Stimulated activated naive CD8-positive, alpha-beta T cell treated with anti-CD3 and anti-CD28 coated beads, Interleukin-15, Interleukin-2, amounts not matched to agents 100 ng/mL and 50 ng/mL, for 24 hours (primary cell): ENCODE measurements around the gene PDCD1.
"Not testable (repeated sequence)": the region's sequence is repeated elsewhere in the genome, so short reads cannot be mapped to it uniquely, and the experiment has no call there.

Experiments used
- H3K27ac Mint-ChIP-seq: one replicate; pipeline ENCODE4 v1.8.0; 2021; ENCODE audit warnings: mild to moderate bottlenecking, mixed read lengths
- H3K27me3 Mint-ChIP-seq: one replicate; pipeline ENCODE4 v1.8.0; 2021; ENCODE audit warnings: mixed read lengths
- H3K36me3 Mint-ChIP-seq: one replicate; pipeline ENCODE4 v1.8.0; 2021; ENCODE audit warnings: low read depth, mixed read lengths
- H3K4me1 Mint-ChIP-seq: one replicate; pipeline ENCODE4 v1.8.0; 2021; ENCODE audit warnings: low read depth, mixed read lengths
- H3K4me3 Mint-ChIP-seq: one replicate; pipeline ENCODE4 v1.8.0; 2021; ENCODE audit warnings: mild to moderate bottlenecking, mixed read lengths
- H3K9me3 Mint-ChIP-seq: one replicate; pipeline ENCODE4 v1.8.0; 2021; ENCODE audit warnings: mixed read lengths

PDCD1 gene

GRCh38 chr2:241858206-241859016 is at the start of gene PDCD1:
TSS of gene PDCD1 (minus strand) at chr2:241858894. CDS start at chr2:241858838, 56 bp downstream.
- peak within 1 kb of the TSS; percentile 98 for H3K27ac Mint-ChIP-seq
- H3K9me3 Mint-ChIP-seq, result no peaks in the 10 kb centered on the region
- H3K36me3 Mint-ChIP-seq, result peaks cover 14% of the 10 kb centered on the region
- peak within 1 kb of the TSS; percentile 88 for H3K4me3 Mint-ChIP-seq
- H3K27me3 Mint-ChIP-seq, result peaks cover 4% of the 10 kb centered on the region
- peaks cover 57% of the 10 kb centered on the region for H3K4me1 Mint-ChIP-seq

GRCh38 chr2:241907831-241908230 is 49.1 kb upstream of the PDCD1 start:
- H3K36me3 Mint-ChIP-seq, result peaks cover 23% of the 10 kb centered on the region
- not testable (repeated sequence) for H3K27ac Mint-ChIP-seq, H3K27me3 Mint-ChIP-seq, H3K9me3 Mint-ChIP-seq, H3K4me3 Mint-ChIP-seq, H3K4me1 Mint-ChIP-seq

GRCh38 chr2:241906826-241907570 is 48.3 kb upstream of the PDCD1 start:
- no peak overlapping the region for H3K4me3 Mint-ChIP-seq
- H3K27me3 Mint-ChIP-seq, result no peaks in the 10 kb centered on the region
- peaks cover 17% of the 10 kb centered on the region for H3K36me3 Mint-ChIP-seq
- peaks cover 6% of the 10 kb centered on the region for H3K9me3 Mint-ChIP-seq
- no peak overlapping the region for H3K27ac Mint-ChIP-seq
- no peaks in the 10 kb centered on the region for H3K4me1 Mint-ChIP-seq

GRCh38 chr2:241906378-241906770 is 47.7 kb upstream of the PDCD1 start:
- not testable (repeated sequence) for H3K9me3 Mint-ChIP-seq, H3K27me3 Mint-ChIP-seq, H3K4me1 Mint-ChIP-seq, H3K4me3 Mint-ChIP-seq, H3K27ac Mint-ChIP-seq
- peaks cover 12% of the 10 kb centered on the region for H3K36me3 Mint-ChIP-seq

GRCh38 chr2:241905716-241906377 is 47.2 kb upstream of the PDCD1 start:
- Mint-ChIP-seq H3K4me3 (no peak overlapping the region), H3K36me3 (peaks cover 7% of the 10 kb centered on the region), H3K27me3 (no peaks in the 10 kb centered on the region), H3K4me1 (no peaks in the 10 kb centered on the region), H3K27ac (no peak overlapping the region), H3K9me3 (peaks cover 1% of the 10 kb centered on the region)

GRCh38 chr2:241904791-241905710 is 46.4 kb upstream of the PDCD1 start:
- no peak overlapping the region for H3K27ac Mint-ChIP-seq
- H3K4me3 Mint-ChIP-seq, result no peak overlapping the region
- no peaks in the 10 kb centered on the region for H3K4me1 Mint-ChIP-seq
- H3K36me3 Mint-ChIP-seq, result no peaks in the 10 kb centered on the region
- H3K9me3 Mint-ChIP-seq, result no peaks in the 10 kb centered on the region
- H3K27me3 Mint-ChIP-seq, result no peaks in the 10 kb centered on the region

GRCh38 chr2:241904011-241904718 is 45.5 kb upstream of the PDCD1 start:
- no peaks in the 10 kb centered on the region for H3K4me1 Mint-ChIP-seq
- H3K27me3 Mint-ChIP-seq, result no peaks in the 10 kb centered on the region
- H3K4me3 Mint-ChIP-seq, result no peak overlapping the region
- H3K36me3 Mint-ChIP-seq, result no peaks in the 10 kb centered on the region
- no peaks in the 10 kb centered on the region for H3K9me3 Mint-ChIP-seq
- H3K27ac Mint-ChIP-seq, result no peak overlapping the region

- Mint-ChIP-seq H3K4me1 (no peaks in the 10 kb centered on the region), H3K27ac (no peak overlapping the region), H3K9me3 (no peaks in the 10 kb centered on the region), H3K36me3 (no peaks in the 10 kb centered on the region), H3K4me3 (no peak overlapping the region), H3K27me3 (no peaks in the 10 kb centered on the region)
Observed at GRCh38 chr2:241903121-241904010, 44.7 kb upstream of the PDCD1 start.

- Mint-ChIP-seq H3K4me3 (no peak overlapping the region), H3K36me3 (peaks cover 1% of the 10 kb centered on the region), H3K9me3 (no peaks in the 10 kb centered on the region), H3K27ac (no peak overlapping the region), H3K27me3 (no peaks in the 10 kb centered on the region), H3K4me1 (peaks cover 2% of the 10 kb centered on the region)
Observed at GRCh38 chr2:241902357-241902991, 43.8 kb upstream of the PDCD1 start.

- H3K27ac Mint-ChIP-seq, result no peak overlapping the region
- H3K27me3 Mint-ChIP-seq, result no peaks in the 10 kb centered on the region
- no peaks in the 10 kb centered on the region for H3K9me3 Mint-ChIP-seq
- H3K4me1 Mint-ChIP-seq, result peaks cover 3% of the 10 kb centered on the region
- H3K36me3 Mint-ChIP-seq, result peaks cover 9% of the 10 kb centered on the region
- no peak overlapping the region for H3K4me3 Mint-ChIP-seq
Observed at GRCh38 chr2:241901500-241902351, 43.0 kb upstream of the PDCD1 start.

GRCh38 chr2:241901018-241901380 is 42.3 kb upstream of the PDCD1 start:
- peaks cover 13% of the 10 kb centered on the region for H3K36me3 Mint-ChIP-seq
- no peak overlapping the region for H3K4me3 Mint-ChIP-seq
- peaks cover 7% of the 10 kb centered on the region for H3K4me1 Mint-ChIP-seq
- peaks cover 4% of the 10 kb centered on the region for H3K27me3 Mint-ChIP-seq
- no peaks in the 10 kb centered on the region for H3K9me3 Mint-ChIP-seq
- H3K27ac Mint-ChIP-seq, result no peak overlapping the region

- Mint-ChIP-seq H3K27me3 (peaks cover 4% of the 10 kb centered on the region), H3K9me3 (no peaks in the 10 kb centered on the region), H3K4me1 (peaks cover 11% of the 10 kb centered on the region), H3K27ac (no peak overlapping the region), H3K36me3 (peaks cover 13% of the 10 kb centered on the region), H3K4me3 (no peak overlapping the region)
Observed at GRCh38 chr2:241900251-241901017, 41.7 kb upstream of the PDCD1 start.
